Astrocyte (in vitro differentiated cells and primary cell): ENCODE results near the gene CERS3. TPM values are rescaled to one million over a fixed set of nuclear protein-coding genes. Genes with fewer than 3 reads are reported as not detected.

ENCODE experiments used
- DNase-seq: peaks from one replicate; pipeline ENCODE4 v3.0.0-alpha.2; 2010; ENCODE audit warnings: low read depth
- FAIRE-seq: peaks from 2 replicates; lab custom pipeline; 2011; peaks lifted over from hg19 to GRCh38; lab: Jason Lieb, UNC
- H2AFZ ChIP-seq: 2 replicates; pipeline ENCODE4 v1.6.0; 2012; ENCODE audit warnings: low read depth, low read length, inconsistent platforms
- H3K27ac ChIP-seq: 2 replicates; pipeline ENCODE4 v1.5.1; 2011; ENCODE audit warnings: low read depth, low read length, inconsistent platforms
- H3K27me3 ChIP-seq: 2 replicates; pipeline ENCODE4 v1.6.0; 2011; ENCODE audit warnings: low read length, inconsistent platforms; ENCODE audit not compliant: insufficient read depth
- H3K36me3 ChIP-seq: 2 replicates; pipeline ENCODE4 v1.5.1; 2011; ENCODE audit warnings: low read length, inconsistent platforms; ENCODE audit not compliant: insufficient read depth
- H3K4me1 ChIP-seq: 2 replicates; pipeline ENCODE4 v1.5.1; 2011; ENCODE audit warnings: low read length, inconsistent platforms; ENCODE audit not compliant: insufficient read depth
- H3K4me2 ChIP-seq: 2 replicates; pipeline ENCODE4 v1.6.0; 2012; ENCODE audit warnings: low read length, inconsistent platforms
- H3K4me3 ChIP-seq: 2 replicates; pipeline ENCODE4 v1.5.1; 2011; ENCODE audit warnings: low read depth, mild to moderate bottlenecking, low read length, inconsistent platforms; ENCODE audit not compliant: insufficient read depth
- H3K79me2 ChIP-seq: 2 replicates; pipeline ENCODE4 v1.6.0; 2012; ENCODE audit warnings: mild to moderate bottlenecking, low read length, inconsistent platforms; ENCODE audit not compliant: insufficient read depth
- H3K9ac ChIP-seq: 2 replicates; pipeline ENCODE4 v1.6.0; 2012; ENCODE audit warnings: mild to moderate bottlenecking, low read length, inconsistent platforms
- H3K9me3 ChIP-seq: 2 replicates; pipeline ENCODE4 v1.5.1; 2012; ENCODE audit warnings: low read depth, mild to moderate bottlenecking, low read length, inconsistent platforms; ENCODE audit not compliant: insufficient read depth
- H4K20me1 ChIP-seq: 2 replicates; pipeline ENCODE4 v1.6.0; 2012; ENCODE audit warnings: low read length, inconsistent platforms; ENCODE audit not compliant: insufficient read depth
- H3K27ac Mint-ChIP-seq: one replicate; pipeline ENCODE4 v1.8.0; 2021; ENCODE audit warnings: mild to moderate bottlenecking, mixed read lengths; ENCODE audit not compliant: unreplicated experiment
- H3K27me3 Mint-ChIP-seq: one replicate; pipeline ENCODE4 v1.8.0; 2021; ENCODE audit warnings: low read depth, mixed read lengths; ENCODE audit not compliant: unreplicated experiment
- H3K36me3 Mint-ChIP-seq: one replicate; pipeline ENCODE4 v1.8.0; 2021; ENCODE audit warnings: low read depth, mixed read lengths; ENCODE audit not compliant: unreplicated experiment
- H3K4me1 Mint-ChIP-seq: one replicate; pipeline ENCODE4 v1.8.0; 2021; ENCODE audit warnings: low read depth, mixed read lengths; ENCODE audit not compliant: unreplicated experiment
- H3K4me3 Mint-ChIP-seq: one replicate; pipeline ENCODE4 v1.8.0; 2021; ENCODE audit warnings: mild to moderate bottlenecking, moderate library complexity, mixed read lengths; ENCODE audit not compliant: unreplicated experiment
- H3K9me3 Mint-ChIP-seq: one replicate; pipeline ENCODE4 v1.8.0; 2021; ENCODE audit warnings: mild to moderate bottlenecking, mixed read lengths; ENCODE audit not compliant: unreplicated experiment
- CTCF ChIP-seq: IDR thresholded peaks from 2 replicates; pipeline ENCODE4 v1.5.1; 2011; ENCODE audit warnings: low read depth, mild to moderate bottlenecking, inconsistent platforms, low read length, moderate library complexity; ENCODE audit not compliant: insufficient read depth
- EZH2 ChIP-seq: IDR thresholded peaks from 2 replicates; pipeline ENCODE4 v1.6.1; 2012; ENCODE audit warnings: mild to moderate bottlenecking, low read length, inconsistent platforms; ENCODE audit not compliant: insufficient read depth
- total RNA-seq: library from RNA; stranded (reverse); gene quantifications from 2 replicates; pipeline ENCODE4 v1.2.1, GENCODE V29; 2021

The CERS3 gene
- total RNA-seq, 1 donor from 2014 or later, result not detected

DNA sequence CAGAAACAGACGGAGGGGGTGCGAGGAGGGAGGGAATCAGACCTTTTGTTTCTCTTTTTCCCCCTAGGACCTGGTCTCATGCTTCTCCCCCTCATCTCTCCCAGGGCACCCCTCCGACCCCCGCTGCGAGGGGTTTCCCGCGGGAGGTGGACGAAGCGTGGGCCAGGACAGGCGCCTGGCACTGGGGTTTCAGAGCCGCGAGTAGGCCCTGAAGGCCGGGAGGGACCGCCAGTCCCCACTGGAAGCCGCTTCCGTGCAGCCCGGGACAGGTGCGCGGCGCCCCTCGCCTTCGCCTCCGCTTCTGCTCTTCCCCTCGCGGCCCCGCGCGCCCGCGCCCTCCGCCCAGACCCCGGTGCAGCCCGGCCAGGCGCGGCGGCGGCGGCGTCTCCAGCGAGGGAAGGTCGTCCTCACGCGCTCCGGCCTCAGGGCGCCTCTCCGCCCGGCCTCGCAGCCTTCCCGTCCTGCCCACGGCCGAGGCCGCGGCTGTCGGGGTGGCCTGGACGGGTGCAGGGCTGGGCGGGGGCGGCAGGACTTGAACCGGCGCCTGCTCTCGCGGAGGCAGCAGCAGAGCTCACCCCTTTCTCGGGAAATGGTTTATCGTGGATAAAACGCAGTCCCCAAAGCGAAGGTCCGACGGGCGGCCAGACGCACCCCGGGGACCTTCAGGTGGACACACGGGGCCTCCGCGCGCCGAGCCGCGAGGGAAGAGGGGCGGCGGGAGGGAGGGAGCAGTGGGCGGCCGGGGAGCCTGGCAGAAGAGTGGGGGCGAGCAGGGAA is 155.4 kb downstream of the CERS3 start:
- no peaks in the 10 kb centered on the region for H3K36me3 ChIP-seq
- H2AFZ ChIP-seq, result no peak overlapping the region
- H3K4me3 ChIP-seq, result no peak overlapping the region
- H3K9me3 ChIP-seq, result no peaks in the 10 kb centered on the region
- FAIRE-seq (no peak), DNase-seq (no peak)
- no peaks in the 10 kb centered on the region for H3K4me1 ChIP-seq
- H3K79me2 ChIP-seq, result no peaks in the 10 kb centered on the region
- Mint-ChIP-seq H3K36me3 (no peaks in the 10 kb centered on the region), H3K27ac (no peak overlapping the region), H3K4me3 (no peak overlapping the region), H3K4me1 (no peaks in the 10 kb centered on the region), H3K27me3 (peaks cover 29% of the 10 kb centered on the region), H3K9me3 (peaks cover 7% of the 10 kb centered on the region)
- peaks cover 4% of the 10 kb centered on the region for H3K27me3 ChIP-seq
- H3K27ac ChIP-seq, result no peak overlapping the region
- H4K20me1 ChIP-seq, result no peaks in the 10 kb centered on the region
- no peak for TF ChIP-seq CTCF
- no peak for TF ChIP-seq EZH2
- H3K9ac ChIP-seq, result no peak overlapping the region
- peak overlapping the region; percentile 46 for H3K4me2 ChIP-seq

DNA sequence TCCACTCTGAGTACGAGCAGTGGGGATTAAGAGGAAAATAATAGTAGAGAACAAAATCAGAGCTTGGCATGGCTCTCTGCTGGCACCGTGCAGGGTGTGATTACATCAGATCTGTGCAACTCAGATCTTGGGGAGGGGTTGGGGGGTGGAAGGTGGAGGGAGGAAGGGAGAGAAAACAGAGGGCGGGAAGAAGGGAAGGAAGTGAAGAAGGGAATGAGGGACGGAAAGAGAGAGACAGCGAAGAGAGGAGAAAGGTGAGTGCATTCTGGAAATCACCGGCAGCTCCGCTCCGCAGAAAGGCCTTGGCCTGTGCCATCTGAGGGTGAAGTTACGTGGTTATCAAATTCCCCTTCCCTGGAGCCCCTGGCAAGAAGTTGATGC is 156.0 kb downstream of the CERS3 start:
- no peaks in the 10 kb centered on the region for H3K4me1 Mint-ChIP-seq
- no peak overlapping the region for H3K4me3 Mint-ChIP-seq
- no peaks in the 10 kb centered on the region for H3K79me2 ChIP-seq
- no peaks in the 10 kb centered on the region for H4K20me1 ChIP-seq
- no peak overlapping the region for H3K4me3 ChIP-seq
- H3K4me1 ChIP-seq, result no peaks in the 10 kb centered on the region
- no peak overlapping the region for H3K27ac Mint-ChIP-seq
- DNase-seq (no peak), FAIRE-seq (no peak)
- H2AFZ ChIP-seq, result no peak overlapping the region
- H3K36me3 ChIP-seq, result no peaks in the 10 kb centered on the region
- peaks cover 29% of the 10 kb centered on the region for H3K27me3 Mint-ChIP-seq
- no peaks in the 10 kb centered on the region for H3K36me3 Mint-ChIP-seq
- H3K4me2 ChIP-seq, result peak overlapping the region; percentile 46
- peaks cover 4% of the 10 kb centered on the region for H3K27me3 ChIP-seq
- TF ChIP-seq EZH2 (no peak), CTCF (no peak)
- H3K9me3 ChIP-seq, result no peaks in the 10 kb centered on the region
- H3K9me3 Mint-ChIP-seq, result peaks cover 7% of the 10 kb centered on the region
- H3K9ac ChIP-seq, result no peak overlapping the region
- H3K27ac ChIP-seq, result no peak overlapping the region

DNA sequence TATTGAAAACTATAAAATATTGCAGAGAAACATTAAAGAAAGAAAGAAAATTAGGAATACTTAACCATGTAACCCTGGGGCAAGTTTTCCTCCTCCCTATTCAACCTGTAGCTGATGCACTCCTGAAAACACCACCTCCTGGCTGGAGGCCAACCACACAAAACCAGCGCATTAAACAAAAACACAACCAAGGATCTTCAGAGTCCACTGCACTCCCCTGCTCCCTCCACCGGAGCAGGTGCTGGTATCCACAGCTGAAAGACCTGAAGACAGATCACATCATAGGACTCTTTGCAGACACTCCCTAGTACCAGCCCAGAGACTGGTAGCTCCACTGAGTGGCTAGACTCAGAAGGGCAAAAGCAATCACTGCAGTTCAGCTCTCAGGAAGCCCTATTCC is 173.4 kb downstream of the CERS3 start:
- peaks cover 11% of the 10 kb centered on the region for H3K27me3 Mint-ChIP-seq
- Histone ChIP-seq H3K27ac (no peak overlapping the region), H3K27me3 (no peaks in the 10 kb centered on the region), H3K4me1 (no peaks in the 10 kb centered on the region), H4K20me1 (no peaks in the 10 kb centered on the region), H2AFZ (no peak overlapping the region), H3K36me3 (no peaks in the 10 kb centered on the region), H3K4me2 (no peak overlapping the region), H3K9me3 (peaks cover 4% of the 10 kb centered on the region), H3K9ac (no peak overlapping the region), H3K4me3 (no peak overlapping the region), H3K79me2 (no peaks in the 10 kb centered on the region)
- H3K9me3 Mint-ChIP-seq, result no peaks in the 10 kb centered on the region
- TF ChIP-seq EZH2 (no peak), CTCF (no peak)
- DNase-seq, result no peak
- no peak overlapping the region for H3K27ac Mint-ChIP-seq
- no peaks in the 10 kb centered on the region for H3K4me1 Mint-ChIP-seq
- no peak overlapping the region for H3K4me3 Mint-ChIP-seq
- no peaks in the 10 kb centered on the region for H3K36me3 Mint-ChIP-seq
- FAIRE-seq, result no peak
